HepG2 (cell line): ENCODE results near the gene PYY. TPM values are rescaled to one million over a fixed set of nuclear protein-coding genes. Genes with fewer than 3 reads are reported as not detected.
A peak's percentile ranks its signal among the peaks of the same experiment; 100 is the strongest.

Experiments
- ATAC-seq: fragments of 200-7000 bp; cut with Tn5 transposase; 3 replicates; pipeline ENCODE4 v1.9.1; 2020; ENCODE audit warnings: mild to moderate bottlenecking, moderate library complexity
- BruUV-seq: library from RNA; stranded (reverse); fragments of 400-500 nt; replicated peaks from 2 replicates; lab custom pipeline; 2021; lab: Mats Ljungman, UMichigan
- CTCF ChIA-PET: fragments of 300-600 bp; formaldehyde crosslinking; extraction: SDS; loops from one replicate; lab custom pipeline; 2021; ENCODE audit warnings: low total read pairs, inconsistent platforms, low intra/inter-chr PET ratio; lab: Yijun Ruan, JAX
- POLR2A ChIA-PET: fragments of 350-600 bp; sonication (Branson Sonifier 250); formaldehyde crosslinking; loops from one replicate; lab custom pipeline; 2020; ENCODE audit warnings: antibody characterized with exemption, inconsistent platforms; lab: Yijun Ruan, JAX
- DNase-seq: peaks from one replicate; pipeline ENCODE4 v3.0.0-alpha.2; 2015; ENCODE audit warnings: low spot score
- FAIRE-seq: peaks from 3 replicates; lab custom pipeline; 2011; peaks lifted over from hg19 to GRCh38; lab: Jason Lieb, UNC
- H2AFZ ChIP-seq: one replicate; pipeline ENCODE4 v1.6.1; 2011; ENCODE audit warnings: low read length, inconsistent platforms
- H3K27ac ChIP-seq: fragments of 300-600 bp; 3 replicates; pipeline ENCODE4 v1.8.0; 2011; ENCODE audit warnings: mixed run types, mild to moderate bottlenecking, mixed read lengths, low read length, inconsistent platforms; ENCODE audit not compliant: insufficient read depth; ENCODE audit errors: extremely low read length
- H3K27me3 ChIP-seq, 2 experiments: fragments of 200-600 bp in 1 of 2; 2 replicates in 1 of 2; 3 replicates in 1 of 2; pipeline versions ENCODE4 v1.6.0 to v1.8.0; 2011; ENCODE audit warnings: low read length in 2 of 2, mild to moderate bottlenecking in 2 of 2, moderate library complexity in 2 of 2, inconsistent platforms in 1 of 2; ENCODE audit not compliant: insufficient read depth in 2 of 2, control insufficient read depth in 1 of 2
- H3K36me3 ChIP-seq, 2 experiments: fragments of 200-600 bp in 1 of 2; replicated peaks in 1 of 2; 2 replicates in 1 of 2; 3 replicates in 1 of 2; pipeline versions ENCODE4 v1.5.1 to v1.8.0; 2011; ENCODE audit warnings: low read length in 2 of 2, inconsistent platforms in 1 of 2; ENCODE audit not compliant: insufficient read depth in 2 of 2, control insufficient read depth in 1 of 2
- H3K4me1 ChIP-seq: 2 replicates; pipeline ENCODE4 v1.5.1; 2012; ENCODE audit warnings: low read length, inconsistent platforms; ENCODE audit not compliant: insufficient read depth
- H3K4me2 ChIP-seq: 2 replicates; pipeline ENCODE4 v1.6.0; 2011; ENCODE audit warnings: low read depth, low read length, inconsistent platforms
- H3K4me3 ChIP-seq, 3 experiments: fragments of 200-600 bp in 1 of 3; sonication (generic), shearing (Covaris generic) in 1 of 3; replicated peaks in 1 of 3; 2 replicates each; pipeline ENCODE4 v1.5.1; 2011 to 2016; ENCODE audit warnings: low read length in 3 of 3, inconsistent platforms in 2 of 3, low read depth in 2 of 3, mild to moderate bottlenecking in 2 of 3, control low read depth in 1 of 3, mixed read lengths in 1 of 3; ENCODE audit not compliant: insufficient read depth in 1 of 3
- H3K79me2 ChIP-seq: one replicate; pipeline ENCODE4 v1.6.1; 2011; ENCODE audit warnings: low read length, inconsistent platforms; ENCODE audit not compliant: insufficient read depth
- H3K9ac ChIP-seq: 2 replicates; pipeline ENCODE4 v1.6.0; 2011; ENCODE audit warnings: mild to moderate bottlenecking, low read depth, low read length, inconsistent platforms; ENCODE audit not compliant: insufficient read depth
- H3K9me3 ChIP-seq: 2 replicates; pipeline ENCODE4 v1.5.1; 2012; ENCODE audit warnings: mild to moderate bottlenecking, low read length
- H4K20me1 ChIP-seq: 2 replicates; pipeline ENCODE4 v1.6.0; 2011; ENCODE audit warnings: inconsistent platforms, mild to moderate bottlenecking, low read length, moderate library complexity; ENCODE audit not compliant: insufficient read depth
- AHR ChIP-seq: IDR thresholded peaks from 2 replicates; pipeline ENCODE4 v1.6.1; 2018; ENCODE audit warnings: missing genetic modification reagents, missing compliant biosample characterization
- HMG20A ChIP-seq: IDR thresholded peaks from 2 replicates; pipeline ENCODE4 v1.6.1; 2016; ENCODE audit warnings: borderline replicate concordance
- MXI1 ChIP-seq: IDR thresholded peaks from 3 replicates; pipeline ENCODE4 v1.6.1; 2012; ENCODE audit warnings: low read depth, low read length, inconsistent platforms, borderline replicate concordance
- MZF1 ChIP-seq: sonication (generic); formaldehyde crosslinking; IDR thresholded peaks from 2 replicates; pipeline ENCODE4 v1.8.1; 2023; ENCODE audit warnings: mild to moderate bottlenecking, missing genetic modification reagents, borderline replicate concordance
- ZNF335 ChIP-seq: sonication (generic); formaldehyde crosslinking; IDR thresholded peaks from 2 replicates; pipeline ENCODE4 v1.4.0; 2020; ENCODE audit warnings: missing genetic modification reagents
- ZNF451 ChIP-seq: sonication (generic); formaldehyde crosslinking; IDR thresholded peaks from 2 replicates; pipeline ENCODE4 v1.5.0; 2020; ENCODE audit warnings: mild to moderate bottlenecking, missing genetic modification reagents
- ZNF629 ChIP-seq: sonication (generic); formaldehyde crosslinking; conservative IDR thresholded peaks from 2 replicates; pipeline ENCODE4 v1.5.0; 2020; ENCODE audit warnings: missing genetic modification reagents
- WGBS: methylation state at CpG from one replicate; pipeline ENCODE4 v1.1.6; 2017; ENCODE audit warnings: low lambda C conversion rate; 5-methylcytosine and 5-hydroxymethylcytosine counted together
- in situ Hi-C: cut with HindIII; loops from 2 replicates; pipeline ENCODE4 v1.10.0; 2017; ENCODE audit warnings: low pct_unique_long_range_greater_than_20kb; ENCODE audit not compliant: extremely low pct_ligation_motif_present
- intact Hi-C: fragments of 100-400 bp; cut with micrococcal nuclease; formaldehyde crosslinking; loops from one replicate; pipeline ENCODE4 v1.10.0; 2022; ENCODE audit not compliant: unreplicated experiment
- polyA plus RNA-seq, 8 experiments: library from polyadenylated mRNA; depleted of rRNA in 3 of 8; stranded (reverse) in 7 of 8; unstranded in 1 of 8; fragments of >200 nt; fragmentation: Illumina TruSeq in 4 of 8; extraction: Trizol in 4 of 8; gene quantifications; 2 replicates each; pipeline versions ENCODE4 v1.2.1 to v1.2.3, GENCODE V29; 2011 to 2016; ENCODE audit warnings: low read depth in 4 of 8, missing spikeins in 1 of 8, mixed read lengths in 1 of 8; ENCODE audit not compliant: insufficient read depth in 1 of 8
- total RNA-seq, 5 experiments: library from RNA; depleted of rRNA; stranded (reverse); fragments of >200 nt; fragmentation: Illumina TruSeq; extraction: Trizol; gene quantifications; 2 replicates each; pipeline ENCODE4 v1.2.3, GENCODE V29; 2016; ENCODE audit warnings: low read depth in 1 of 5
- TF ChIP-seq, protein P1 (sequence below): IDR thresholded peaks from 2 replicates; pipeline ENCODE4 v1.6.1; 2012; ENCODE audit warnings: low read length, improper control_type of control experiment
- TF ChIP-seq, protein P2 (sequence below): sonication (generic); formaldehyde crosslinking; IDR thresholded peaks from 2 replicates; pipeline ENCODE4 v1.5.0; 2020; ENCODE audit warnings: mild to moderate bottlenecking, missing genetic modification reagents, borderline replicate concordance
- TF ChIP-seq, protein P3 (sequence below): fragments of 450-650 bp; IDR thresholded peaks from 2 replicates; pipeline ENCODE4 v1.6.1; 2017
- TF ChIP-seq, protein P4 (sequence below): sonication (generic); formaldehyde crosslinking; IDR thresholded peaks from 2 replicates; pipeline ENCODE4 v1.4.0; 2020; ENCODE audit warnings: mild to moderate bottlenecking, low read depth, missing genetic modification reagents

The PYY gene
- total and polyA plus RNA-seq, 2 of the 13 experiments (the other 11 are each of a cell fraction or from before 2014, with no cell fraction given) = 0.25 TPM; not detected in 1

DNA sequence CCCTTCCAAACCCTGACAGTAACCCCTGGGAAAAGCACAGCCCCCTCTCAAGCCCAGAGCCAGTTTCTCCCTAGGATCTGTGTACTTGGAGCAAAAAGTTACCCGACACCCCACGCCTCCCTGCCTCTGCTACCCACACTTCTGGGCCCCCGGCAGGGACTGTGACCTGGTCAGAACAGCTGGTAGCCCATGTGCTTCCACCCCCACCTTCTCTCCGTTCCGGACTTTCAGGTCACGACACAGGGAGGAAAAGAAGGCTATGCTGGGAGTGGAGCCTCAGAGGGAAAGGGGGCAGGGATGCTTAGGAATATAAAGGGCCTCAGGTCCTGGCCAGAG is 17.8 kb downstream of the PYY start (continued):
- TF ChIP-seq, protein P1, sequence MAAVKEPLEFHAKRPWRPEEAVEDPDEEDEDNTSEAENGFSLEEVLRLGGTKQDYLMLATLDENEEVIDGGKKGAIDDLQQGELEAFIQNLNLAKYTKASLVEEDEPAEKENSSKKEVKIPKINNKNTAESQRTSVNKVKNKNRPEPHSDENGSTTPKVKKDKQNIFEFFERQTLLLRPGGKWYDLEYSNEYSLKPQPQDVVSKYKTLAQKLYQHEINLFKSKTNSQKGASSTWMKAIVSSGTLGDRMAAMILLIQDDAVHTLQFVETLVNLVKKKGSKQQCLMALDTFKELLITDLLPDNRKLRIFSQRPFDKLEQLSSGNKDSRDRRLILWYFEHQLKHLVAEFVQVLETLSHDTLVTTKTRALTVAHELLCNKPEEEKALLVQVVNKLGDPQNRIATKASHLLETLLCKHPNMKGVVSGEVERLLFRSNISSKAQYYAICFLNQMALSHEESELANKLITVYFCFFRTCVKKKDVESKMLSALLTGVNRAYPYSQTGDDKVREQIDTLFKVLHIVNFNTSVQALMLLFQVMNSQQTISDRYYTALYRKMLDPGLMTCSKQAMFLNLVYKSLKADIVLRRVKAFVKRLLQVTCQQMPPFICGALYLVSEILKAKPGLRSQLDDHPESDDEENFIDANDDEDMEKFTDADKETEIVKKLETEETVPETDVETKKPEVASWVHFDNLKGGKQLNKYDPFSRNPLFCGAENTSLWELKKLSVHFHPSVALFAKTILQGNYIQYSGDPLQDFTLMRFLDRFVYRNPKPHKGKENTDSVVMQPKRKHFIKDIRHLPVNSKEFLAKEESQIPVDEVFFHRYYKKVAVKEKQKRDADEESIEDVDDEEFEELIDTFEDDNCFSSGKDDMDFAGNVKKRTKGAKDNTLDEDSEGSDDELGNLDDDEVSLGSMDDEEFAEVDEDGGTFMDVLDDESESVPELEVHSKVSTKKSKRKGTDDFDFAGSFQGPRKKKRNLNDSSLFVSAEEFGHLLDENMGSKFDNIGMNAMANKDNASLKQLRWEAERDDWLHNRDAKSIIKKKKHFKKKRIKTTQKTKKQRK = no peak
- TF ChIP-seq MZF1 = no peak
- TF ChIP-seq, protein P2, sequence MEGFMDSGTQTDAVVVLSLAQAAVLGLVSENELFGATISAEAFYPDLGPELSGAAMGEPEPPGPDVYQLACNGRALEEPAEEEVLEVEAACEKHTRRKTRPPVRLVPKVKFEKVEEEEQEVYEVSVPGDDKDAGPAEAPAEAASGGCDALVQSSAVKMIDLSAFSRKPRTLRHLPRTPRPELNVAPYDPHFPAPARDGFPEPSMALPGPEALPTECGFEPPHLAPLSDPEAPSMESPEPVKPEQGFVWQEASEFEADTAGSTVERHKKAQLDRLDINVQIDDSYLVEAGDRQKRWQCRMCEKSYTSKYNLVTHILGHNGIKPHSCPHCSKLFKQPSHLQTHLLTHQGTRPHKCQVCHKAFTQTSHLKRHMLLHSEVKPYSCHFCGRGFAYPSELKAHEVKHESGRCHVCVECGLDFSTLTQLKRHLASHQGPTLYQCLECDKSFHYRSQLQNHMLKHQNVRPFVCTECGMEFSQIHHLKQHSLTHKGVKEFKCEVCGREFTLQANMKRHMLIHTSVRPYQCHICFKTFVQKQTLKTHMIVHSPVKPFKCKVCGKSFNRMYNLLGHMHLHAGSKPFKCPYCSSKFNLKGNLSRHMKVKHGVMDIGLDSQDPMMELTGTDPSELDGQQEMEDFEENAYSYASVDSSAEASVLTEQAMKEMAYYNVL (CRISPR knock-in tag) = no peak
- TF ChIP-seq, protein P3, sequence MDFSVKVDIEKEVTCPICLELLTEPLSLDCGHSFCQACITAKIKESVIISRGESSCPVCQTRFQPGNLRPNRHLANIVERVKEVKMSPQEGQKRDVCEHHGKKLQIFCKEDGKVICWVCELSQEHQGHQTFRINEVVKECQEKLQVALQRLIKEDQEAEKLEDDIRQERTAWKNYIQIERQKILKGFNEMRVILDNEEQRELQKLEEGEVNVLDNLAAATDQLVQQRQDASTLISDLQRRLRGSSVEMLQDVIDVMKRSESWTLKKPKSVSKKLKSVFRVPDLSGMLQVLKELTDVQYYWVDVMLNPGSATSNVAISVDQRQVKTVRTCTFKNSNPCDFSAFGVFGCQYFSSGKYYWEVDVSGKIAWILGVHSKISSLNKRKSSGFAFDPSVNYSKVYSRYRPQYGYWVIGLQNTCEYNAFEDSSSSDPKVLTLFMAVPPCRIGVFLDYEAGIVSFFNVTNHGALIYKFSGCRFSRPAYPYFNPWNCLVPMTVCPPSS = no peak

DNA sequence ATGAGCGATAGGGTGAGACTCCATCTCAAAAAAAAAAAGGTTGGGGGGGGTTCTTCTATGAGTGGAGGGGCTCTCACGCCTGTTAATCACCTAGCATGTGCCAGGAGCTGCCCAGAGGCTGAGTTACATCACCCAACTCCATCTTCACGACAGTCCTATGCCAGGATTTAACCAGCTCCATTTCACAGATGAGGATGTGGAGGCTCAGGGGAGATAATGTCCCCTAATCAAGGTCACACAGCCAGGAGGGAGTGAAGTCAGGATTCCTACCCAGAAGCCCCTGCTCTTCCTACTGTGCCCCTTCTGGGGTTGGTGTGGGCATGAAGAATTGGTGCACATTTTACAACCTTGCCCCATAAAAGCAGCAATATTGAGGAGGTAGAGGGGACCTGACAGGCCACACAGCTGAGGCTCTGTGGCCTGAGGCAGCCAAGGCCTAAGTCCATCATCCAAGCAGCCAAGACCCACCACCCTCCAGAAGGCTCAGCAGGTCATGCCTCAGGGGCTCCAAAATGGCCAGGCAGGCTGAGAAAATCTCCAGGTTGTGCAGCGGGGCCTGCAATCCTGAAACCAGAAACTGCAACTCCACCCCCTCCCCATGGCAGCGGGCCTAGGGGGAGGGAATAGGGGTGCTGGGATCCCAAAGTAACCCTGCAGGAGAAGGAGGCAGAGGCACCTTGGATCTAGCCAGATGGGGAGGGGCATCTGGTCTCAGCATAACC is 18.4 kb downstream of the PYY start:
- H3K79me2 ChIP-seq = no peaks in the 10 kb centered on the region
- H3K4me2 ChIP-seq = no peak overlapping the region
- DNase-seq (no peak), FAIRE-seq (no peak), ATAC-seq (no peak)
- no peak overlapping the region for H3K4me3 ChIP-seq
- no peaks in the 10 kb centered on the region for H4K20me1 ChIP-seq
- ChIA-PET CTCF (no interaction called here), POLR2A (no interaction called here)
- no peaks in the 10 kb centered on the region for H3K9me3 ChIP-seq
- intact Hi-C loops = no loop called here
- WGBS = 19% methylated on average over 4 of the region's 5 CpGs
- in situ Hi-C loops = no loop called here
- H3K4me1 ChIP-seq = peaks cover 27% of the 10 kb centered on the region
- H3K27me3 ChIP-seq = peaks cover 8 to 55% of the 10 kb centered on the region in 2 experiments; a peak in 4 of 5 replicates
- no TSS peak for BruUV-seq
- peak; percentile 63 for TF ChIP-seq ZNF629
- TF ChIP-seq ZNF451 (CRISPR knock-in tag) = no peak
- no peak for TF ChIP-seq ZNF335 (CRISPR knock-in tag)
- no peak for TF ChIP-seq HMG20A (CRISPR knock-in tag)
- TF ChIP-seq, protein P4, sequence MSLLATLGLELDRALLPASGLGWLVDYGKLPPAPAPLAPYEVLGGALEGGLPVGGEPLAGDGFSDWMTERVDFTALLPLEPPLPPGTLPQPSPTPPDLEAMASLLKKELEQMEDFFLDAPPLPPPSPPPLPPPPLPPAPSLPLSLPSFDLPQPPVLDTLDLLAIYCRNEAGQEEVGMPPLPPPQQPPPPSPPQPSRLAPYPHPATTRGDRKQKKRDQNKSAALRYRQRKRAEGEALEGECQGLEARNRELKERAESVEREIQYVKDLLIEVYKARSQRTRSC (CRISPR knock-in tag) = no peak
- TF ChIP-seq AHR (CRISPR knock-in tag) = no peak
- TF ChIP-seq MXI1 = no peak
- H2AFZ ChIP-seq = no peak overlapping the region
- H3K9ac ChIP-seq = no peak overlapping the region
- no peak overlapping the region for H3K27ac ChIP-seq
- H3K36me3 ChIP-seq = no peaks in the 10 kb centered on the region
